ENCODE results near the gene CAMTA1. TPM values are rescaled to one million over a fixed set of nuclear protein-coding genes. Genes with fewer than 3 reads are reported as not detected.

The CAMTA1 gene
- total RNA-seq, 1 experiment from 2014 or later = 102 TPM

- DNase-seq (ENCODE audit: low read depth) = peak; percentile 37
- in situ Hi-C loops (cut with HindIII; ENCODE audit: low pct_unique_long_range_greater_than_20kb, low sequenced_read_pairs) = no loop called here
Observed at GRCh38 chr1:6956488-6957159, 171.4 kb downstream of the CAMTA1 start.

DNA sequence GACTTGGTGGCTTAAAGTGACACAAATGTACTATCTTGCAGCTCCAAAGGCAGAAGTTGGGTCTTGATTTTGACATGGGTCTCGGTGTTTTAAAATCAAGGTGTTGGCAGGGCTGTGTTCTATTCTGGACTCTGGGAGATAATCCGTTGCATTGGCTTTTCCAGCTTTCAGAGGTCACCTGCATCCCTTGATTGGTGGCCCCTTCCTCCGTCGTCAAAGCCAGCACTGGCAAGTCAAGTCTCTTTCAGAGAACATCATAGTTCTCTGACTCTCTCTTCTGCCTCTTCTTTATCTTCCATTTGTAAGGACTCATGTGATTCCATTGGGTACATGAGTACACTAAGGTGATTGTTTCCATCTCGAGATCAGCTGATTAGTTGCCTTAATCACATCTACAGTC lies 172.1 kb downstream of the CAMTA1 start:
- no peak for DNase-seq (ENCODE audit: low read depth)
- in situ Hi-C loops (cut with HindIII; ENCODE audit: low pct_unique_long_range_greater_than_20kb, low sequenced_read_pairs) = no loop called here

GRCh38 chr1:6958407-6959030 lies 173.3 kb downstream of the CAMTA1 start:
- in situ Hi-C loops (cut with HindIII; ENCODE audit: low pct_unique_long_range_greater_than_20kb, low sequenced_read_pairs) = no loop called here
- DNase-seq (ENCODE audit: low read depth) = no peak

DNA sequence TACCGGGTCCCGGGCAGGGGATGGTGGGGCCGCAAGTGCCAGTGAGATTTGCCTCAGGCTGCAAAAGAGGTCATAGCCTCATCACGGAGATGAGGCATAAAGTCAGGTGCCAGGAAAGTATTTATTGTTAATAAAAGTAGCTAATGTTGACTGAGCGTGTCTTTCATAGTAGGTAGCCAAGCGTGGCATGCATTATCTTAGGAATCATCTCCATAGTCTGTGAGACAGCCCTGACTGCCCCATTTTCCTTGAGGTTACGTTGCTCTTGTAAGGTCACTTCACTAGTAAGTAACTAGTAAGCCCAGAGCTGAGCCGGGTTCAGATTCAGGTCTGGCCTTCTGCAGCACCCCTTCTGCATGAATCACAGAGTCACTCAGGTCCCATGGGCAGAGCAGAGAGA lies 174.2 kb downstream of the CAMTA1 start:
- in situ Hi-C loops (cut with HindIII; ENCODE audit: low pct_unique_long_range_greater_than_20kb, low sequenced_read_pairs) = no loop called here
- peak; percentile 69 for DNase-seq (ENCODE audit: low read depth)

DNA sequence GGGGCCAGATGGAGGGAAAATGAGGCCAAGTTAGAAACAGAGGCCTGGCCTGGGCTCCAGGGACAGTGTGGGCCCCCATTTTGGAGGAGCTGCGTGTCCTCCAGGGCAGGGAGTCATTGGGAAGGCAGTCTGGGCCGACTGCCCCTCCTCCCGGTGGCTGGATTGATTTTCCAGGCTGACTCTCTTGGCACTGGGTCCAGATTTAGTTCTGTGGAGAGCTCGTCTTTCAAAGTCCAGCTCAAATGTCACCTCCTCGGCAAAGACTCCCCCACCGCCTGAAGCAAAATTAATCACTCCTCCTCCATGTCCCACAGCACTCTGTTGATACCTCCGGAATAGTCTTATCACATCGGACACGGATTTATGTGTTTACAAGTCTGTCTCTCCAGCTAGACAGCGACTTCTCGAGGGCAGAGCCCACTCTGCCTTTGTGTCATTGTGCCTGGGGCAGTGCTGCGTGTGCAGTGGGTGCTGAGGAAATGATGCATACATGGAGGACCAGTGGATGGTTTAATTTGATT lies 175.1 kb downstream of the CAMTA1 start:
- in situ Hi-C loops (cut with HindIII; ENCODE audit: low pct_unique_long_range_greater_than_20kb, low sequenced_read_pairs) = no loop called here
- DNase-seq (ENCODE audit: low read depth) = no peak

DNA sequence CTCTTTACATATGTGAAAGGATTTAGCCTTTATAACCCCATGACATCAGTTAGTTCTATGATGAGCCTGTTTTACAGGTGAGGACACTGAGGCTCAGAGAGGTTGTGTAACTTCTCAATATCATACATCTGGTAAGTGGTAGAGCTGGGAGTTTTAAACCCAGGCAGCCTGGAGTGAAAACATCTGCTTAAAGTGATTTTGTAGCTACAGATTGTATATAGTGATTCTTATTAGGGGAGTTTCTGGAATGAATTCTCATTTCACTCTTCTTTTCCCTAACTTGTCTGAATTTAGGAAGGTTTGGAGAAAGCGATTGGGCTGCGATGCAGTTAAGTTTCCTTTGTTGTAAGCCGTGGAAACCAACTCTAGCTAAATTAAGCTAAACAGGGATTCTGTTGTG lies 175.6 kb downstream of the CAMTA1 start:
- no peak for DNase-seq (ENCODE audit: low read depth)
- in situ Hi-C loops (cut with HindIII; ENCODE audit: low pct_unique_long_range_greater_than_20kb, low sequenced_read_pairs) = no loop called here

DNA sequence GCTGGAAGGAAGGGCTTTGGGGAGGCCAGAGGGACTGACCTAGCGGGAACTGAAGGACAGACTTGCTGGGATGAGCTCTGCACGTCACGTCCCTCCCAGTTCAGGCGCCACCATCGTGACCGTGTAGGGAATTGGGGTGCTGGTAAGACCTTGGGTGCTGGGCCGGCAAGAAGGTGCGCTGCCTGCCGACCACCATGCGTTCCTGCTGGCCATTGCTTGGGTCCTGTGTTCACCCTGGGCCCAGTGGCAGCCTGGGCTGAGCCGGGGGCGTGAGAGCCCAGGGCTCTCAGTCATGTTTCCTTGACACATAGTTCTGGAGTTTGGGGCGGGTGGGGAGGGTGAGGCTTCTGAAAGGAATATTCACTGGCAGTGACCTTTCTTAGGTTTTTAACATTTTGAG lies 176.0 kb downstream of the CAMTA1 start:
- in situ Hi-C loops (cut with HindIII; ENCODE audit: low pct_unique_long_range_greater_than_20kb, low sequenced_read_pairs) = no loop called here
- DNase-seq (ENCODE audit: low read depth) = no peak

- in situ Hi-C loops (cut with HindIII; ENCODE audit: low pct_unique_long_range_greater_than_20kb, low sequenced_read_pairs) = no loop called here
- DNase-seq (ENCODE audit: low read depth) = no peak
Observed at GRCh38 chr1:6961905-6962477, 176.7 kb downstream of the CAMTA1 start.

GRCh38 chr1:6962478-6962995 lies 177.3 kb downstream of the CAMTA1 start:
- DNase-seq (ENCODE audit: low read depth) = peak; percentile 99
- in situ Hi-C loops (cut with HindIII; ENCODE audit: low pct_unique_long_range_greater_than_20kb, low sequenced_read_pairs) = no loop called here

GRCh38 chr1:6962996-6963911 lies 178.0 kb downstream of the CAMTA1 start:
- DNase-seq (ENCODE audit: low read depth) = no peak
- in situ Hi-C loops (cut with HindIII; ENCODE audit: low pct_unique_long_range_greater_than_20kb, low sequenced_read_pairs) = no loop called here

- in situ Hi-C loops (cut with HindIII; ENCODE audit: low pct_unique_long_range_greater_than_20kb, low sequenced_read_pairs) = no loop called here
- DNase-seq (ENCODE audit: low read depth) = no peak
Observed at GRCh38 chr1:6963912-6964307, 178.7 kb downstream of the CAMTA1 start.

DNA sequence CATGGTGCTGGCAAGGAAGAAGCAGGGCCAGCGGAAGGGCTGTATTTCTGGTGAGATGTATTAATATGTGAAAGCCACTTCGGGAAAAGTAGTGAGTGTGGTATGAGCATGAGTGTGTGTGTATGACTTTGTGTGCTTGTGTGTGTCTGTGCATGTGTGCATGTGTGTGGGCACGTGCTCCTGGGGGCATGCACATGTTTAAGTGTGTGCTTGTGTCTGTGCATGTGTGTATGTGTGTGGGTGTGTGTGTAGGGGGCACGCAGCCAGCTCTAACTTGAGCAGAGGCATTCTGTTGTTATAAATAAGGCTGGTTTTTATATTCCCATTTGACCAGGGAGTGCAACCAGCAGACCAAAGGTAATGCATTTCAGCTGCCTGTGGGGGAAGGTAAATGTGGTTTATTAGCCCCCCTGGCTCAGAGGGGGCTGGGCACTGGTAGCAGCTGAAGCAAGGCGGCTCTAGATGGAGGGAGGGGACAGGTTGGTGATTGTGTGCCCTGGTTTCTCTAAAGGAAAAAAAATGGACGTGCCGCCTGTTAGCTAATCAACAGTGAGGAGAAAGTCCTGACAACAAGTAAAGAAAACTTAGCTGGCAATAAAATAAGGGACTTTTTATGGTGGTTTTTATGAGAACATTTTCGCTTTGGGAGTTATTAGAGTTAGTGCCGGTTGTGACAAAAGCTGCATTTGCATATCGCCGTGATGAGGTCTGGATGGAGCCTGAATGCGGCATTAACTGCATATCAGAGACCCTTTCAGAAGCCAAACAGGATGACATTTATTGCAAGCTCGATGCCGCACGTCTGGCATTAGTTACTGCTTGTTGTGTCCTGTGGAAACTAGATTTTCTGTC lies 180.1 kb downstream of the CAMTA1 start:
- DNase-seq (ENCODE audit: low read depth) = no peak
- in situ Hi-C loops (cut with HindIII; ENCODE audit: low pct_unique_long_range_greater_than_20kb, low sequenced_read_pairs) = no loop called here

DNA sequence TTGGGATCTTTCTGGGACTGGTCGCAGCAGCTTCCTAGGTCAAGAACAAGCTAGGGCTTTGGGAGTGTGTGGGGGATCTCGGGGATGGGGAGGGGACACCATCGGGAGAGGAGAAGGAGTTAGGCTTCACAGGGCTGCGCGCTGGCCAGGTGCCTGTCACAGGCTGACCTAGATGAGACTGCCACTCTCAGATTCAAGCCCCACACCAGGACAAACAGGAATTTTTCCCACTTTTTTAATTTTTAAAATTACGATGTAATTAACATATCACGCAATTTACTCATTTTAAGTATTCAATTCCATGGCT lies 180.6 kb downstream of the CAMTA1 start:
- in situ Hi-C loops (cut with HindIII; ENCODE audit: low pct_unique_long_range_greater_than_20kb, low sequenced_read_pairs) = no loop called here
- no peak for DNase-seq (ENCODE audit: low read depth)

- in situ Hi-C loops (cut with HindIII; ENCODE audit: low pct_unique_long_range_greater_than_20kb, low sequenced_read_pairs) = no loop called here
- no peak for DNase-seq (ENCODE audit: low read depth)
Observed at GRCh38 chr1:6966326-6966725, 181.1 kb downstream of the CAMTA1 start.

- in situ Hi-C loops (cut with HindIII; ENCODE audit: low pct_unique_long_range_greater_than_20kb, low sequenced_read_pairs) = no loop called here
Observed at GRCh38 chr1:6967431-6968111, 182.3 kb downstream of the CAMTA1 start.

GRCh38 chr1:6969106-6969505 lies 183.9 kb downstream of the CAMTA1 start:
- DNase-seq (ENCODE audit: low read depth) = no peak
- in situ Hi-C loops (cut with HindIII; ENCODE audit: low pct_unique_long_range_greater_than_20kb, low sequenced_read_pairs) = no loop called here

More at GRCh38 chr1:6967431-6968111, 182.3 kb downstream of the CAMTA1 start:
- DNase-seq (ENCODE audit: low read depth) = no peak

- in situ Hi-C loops (cut with HindIII; ENCODE audit: low pct_unique_long_range_greater_than_20kb, low sequenced_read_pairs) = no loop called here
- no peak for DNase-seq (ENCODE audit: low read depth)
Observed at GRCh38 chr1:6969762-6970161, 184.5 kb downstream of the CAMTA1 start.

All from Caki2 (cell line).